ENCODE results near the gene OSBPL8.

The OSBPL8 gene

DNA sequence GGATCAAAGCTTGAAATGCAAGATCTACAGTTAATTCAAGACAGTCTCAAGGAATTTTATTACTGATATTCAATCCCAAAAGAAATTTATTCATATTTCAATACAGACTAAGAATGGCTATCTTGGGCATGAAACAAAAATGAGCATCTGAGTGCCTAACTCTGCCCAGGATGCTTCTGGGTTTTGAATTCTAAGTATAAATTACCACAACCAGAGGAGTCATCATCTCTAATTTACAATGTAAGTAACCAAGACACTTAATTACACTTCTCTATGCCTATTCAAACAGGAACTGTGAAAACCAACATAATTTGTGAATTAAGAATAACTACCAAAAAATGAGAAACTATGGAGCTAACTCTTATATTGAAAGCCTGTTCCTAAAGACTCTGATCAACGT is 14.1 kb downstream of the OSBPL8 start:
- no peak for TF ChIP-seq CTCF (IDR thresholded peaks at IDR 0.05; ENCODE audit: insufficient read depth, low read length, poor library complexity, severe bottlenecking)
- TF ChIP-seq EZH2phosphoT487 (conservative IDR thresholded peaks at IDR 0.05; ENCODE audit: low read length): no peak
- Histone ChIP-seq H4K20me1 (ENCODE audit: low read depth, low read length) (peaks cover 31% of the 10 kb centered on the region; the same call in 1 of the 2 replicates), H3K9me3 (ENCODE audit: insufficient read depth, low read length) (no peaks in the 10 kb centered on the region), H3K9me2 (replicated peaks; ENCODE audit: insufficient read depth, low read length) (no peaks in the 10 kb centered on the region), H3K4me2 (ENCODE audit: low read depth, low read length, poor library complexity, severe bottlenecking) (no peak overlapping the region), H3K79me2 (ENCODE audit: insufficient read depth, low read length) (peaks cover 81% of the 10 kb centered on the region), H3K27me3 (ENCODE audit: low read length) (no peaks in the 10 kb centered on the region), H3K27ac (ENCODE audit: low read depth, low read length) (no peak overlapping the region), H3F3A (ENCODE audit: insufficient read depth) (no peaks in the 10 kb centered on the region), H3K36me3 (ENCODE audit: low read length) (no peaks in the 10 kb centered on the region), H3K9ac (ENCODE audit: low read length) (no peak overlapping the region), H3K4me3 (ENCODE audit: insufficient read depth, low read length, poor library complexity, severe bottlenecking) (no peak overlapping the region), H2AFZ (ENCODE audit: low read depth, low read length, severe bottlenecking) (no peak overlapping the region)

DNA sequence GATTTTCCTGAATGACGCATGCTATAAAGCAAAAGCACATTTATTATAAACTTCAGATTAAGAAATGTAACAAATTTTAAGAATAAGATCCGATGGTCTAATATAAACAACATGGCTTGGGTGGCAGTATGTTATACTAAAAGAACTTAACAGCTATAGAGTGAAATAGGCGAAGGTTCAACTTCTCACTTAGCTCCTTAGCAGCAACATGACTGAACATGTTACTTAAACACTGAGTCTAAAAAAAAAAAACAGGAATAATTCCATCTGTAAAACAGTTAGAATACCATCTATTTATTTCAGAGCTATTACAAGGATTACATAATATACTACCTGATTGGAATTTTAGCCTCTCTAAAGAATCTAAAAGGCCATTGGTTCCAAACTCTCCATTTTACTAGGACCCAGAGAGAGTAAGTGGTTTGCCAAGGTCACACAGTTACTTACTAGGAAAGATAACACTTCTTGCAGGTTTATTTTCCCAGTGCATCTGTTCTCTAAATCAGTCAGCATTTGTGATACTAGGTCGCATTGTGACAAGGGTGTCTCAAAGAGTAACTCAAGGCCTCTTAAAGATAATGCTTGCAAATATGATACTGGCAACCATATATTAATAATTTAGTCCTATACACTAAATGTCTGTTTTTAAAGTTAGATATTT is 14.8 kb downstream of the OSBPL8 start:
- Histone ChIP-seq H3K9ac (ENCODE audit: low read length) (no peak overlapping the region), H3F3A (ENCODE audit: insufficient read depth) (no peaks in the 10 kb centered on the region), H3K79me2 (ENCODE audit: insufficient read depth, low read length) (peaks cover 82% of the 10 kb centered on the region), H3K9me3 (ENCODE audit: insufficient read depth, low read length) (no peaks in the 10 kb centered on the region), H3K27ac (ENCODE audit: low read depth, low read length) (no peak overlapping the region), H4K20me1 (ENCODE audit: low read depth, low read length) (peaks cover 34% of the 10 kb centered on the region; the same call in 1 of the 2 replicates), H3K9me2 (replicated peaks; ENCODE audit: insufficient read depth, low read length) (no peaks in the 10 kb centered on the region), H3K36me3 (ENCODE audit: low read length) (no peaks in the 10 kb centered on the region), H3K4me2 (ENCODE audit: low read depth, low read length, poor library complexity, severe bottlenecking) (no peak overlapping the region), H2AFZ (ENCODE audit: low read depth, low read length, severe bottlenecking) (no peak overlapping the region), H3K4me3 (ENCODE audit: insufficient read depth, low read length, poor library complexity, severe bottlenecking) (no peak overlapping the region), H3K27me3 (ENCODE audit: low read length) (no peaks in the 10 kb centered on the region)
- TF ChIP-seq EZH2phosphoT487 (conservative IDR thresholded peaks at IDR 0.05; ENCODE audit: low read length): no peak
- TF ChIP-seq CTCF (IDR thresholded peaks at IDR 0.05; ENCODE audit: insufficient read depth, low read length, poor library complexity, severe bottlenecking): no peak

GRCh38 chr12:76543813-76544347 is 15.7 kb downstream of the OSBPL8 start:
- Histone ChIP-seq H3K27me3 (ENCODE audit: low read length) (no peaks in the 10 kb centered on the region), H3K9ac (ENCODE audit: low read length) (no peak overlapping the region), H2AFZ (ENCODE audit: low read depth, low read length, severe bottlenecking) (no peak overlapping the region), H3F3A (ENCODE audit: insufficient read depth) (no peaks in the 10 kb centered on the region), H3K9me3 (ENCODE audit: insufficient read depth, low read length) (no peaks in the 10 kb centered on the region), H3K79me2 (ENCODE audit: insufficient read depth, low read length) (peaks cover 85% of the 10 kb centered on the region), H3K9me2 (replicated peaks; ENCODE audit: insufficient read depth, low read length) (no peaks in the 10 kb centered on the region), H3K27ac (ENCODE audit: low read depth, low read length) (no peak overlapping the region), H3K4me2 (ENCODE audit: low read depth, low read length, poor library complexity, severe bottlenecking) (no peak overlapping the region), H4K20me1 (ENCODE audit: low read depth, low read length) (peaks cover 34% of the 10 kb centered on the region; the same call in 1 of the 2 replicates), H3K4me3 (ENCODE audit: insufficient read depth, low read length, poor library complexity, severe bottlenecking) (no peak overlapping the region), H3K36me3 (ENCODE audit: low read length) (no peaks in the 10 kb centered on the region)
- TF ChIP-seq CTCF (IDR thresholded peaks at IDR 0.05; ENCODE audit: insufficient read depth, low read length, poor library complexity, severe bottlenecking) (no peak), EZH2phosphoT487 (conservative IDR thresholded peaks at IDR 0.05; ENCODE audit: low read length) (no peak)
